GM23248 (cell line): Measurements from ENCODE around the gene TGFBI. TPM values are rescaled to one million over a fixed set of nuclear protein-coding genes. Genes with fewer than 3 reads are reported as not detected.

Experiments used
- DNase-seq: peaks from one replicate; pipeline ENCODE4 v3.0.0-alpha.2; 2015
- H2AFZ ChIP-seq: fragments of 200-600 bp; sonication (generic); 2 replicates; pipeline ENCODE4 v1.6.1; 2016; ENCODE audit warnings: antibody characterized with exemption
- H3F3A ChIP-seq: fragments of 200-600 bp; sonication (generic); 2 replicates; pipeline ENCODE4 v1.6.1; 2016; ENCODE audit warnings: mild to moderate bottlenecking, antibody characterized with exemption, mixed run types; ENCODE audit not compliant: insufficient read depth
- H3K27ac ChIP-seq: fragments of 200-600 bp; sonication (generic); 2 replicates; pipeline ENCODE4 v1.5.1; 2016; ENCODE audit warnings: mild to moderate bottlenecking
- H3K27me3 ChIP-seq: fragments of 200-600 bp; sonication (generic); replicated peaks from 2 replicates; pipeline ENCODE4 v1.6.1; 2016; ENCODE audit warnings: mild to moderate bottlenecking; ENCODE audit not compliant: insufficient read depth
- H3K36me3 ChIP-seq: fragments of 200-600 bp; sonication (generic); 2 replicates; pipeline ENCODE4 v1.6.1; 2016; ENCODE audit warnings: low read depth, mild to moderate bottlenecking
- H3K4me1 ChIP-seq: fragments of 200-600 bp; sonication (generic); 2 replicates; pipeline ENCODE4 v1.6.1; 2016; ENCODE audit warnings: mild to moderate bottlenecking; ENCODE audit not compliant: insufficient read depth
- H3K4me2 ChIP-seq: fragments of 200-600 bp; sonication (generic); one replicate; pipeline ENCODE4 v1.6.1; 2016; ENCODE audit warnings: mild to moderate bottlenecking; ENCODE audit not compliant: unreplicated experiment
- H3K4me3 ChIP-seq: fragments of 200-600 bp; sonication (generic); 2 replicates; pipeline ENCODE4 v1.5.1; 2016; ENCODE audit warnings: mild to moderate bottlenecking
- H3K79me2 ChIP-seq: fragments of 200-600 bp; sonication (generic); 2 replicates; pipeline ENCODE4 v1.6.1; 2016; ENCODE audit warnings: mild to moderate bottlenecking; ENCODE audit not compliant: insufficient read depth
- H3K9ac ChIP-seq: fragments of 200-600 bp; sonication (generic); 2 replicates; pipeline ENCODE4 v1.6.1; 2016; ENCODE audit warnings: mild to moderate bottlenecking
- H3K9me2 ChIP-seq: fragments of 200-600 bp; sonication (generic); 2 replicates; pipeline ENCODE4 v1.6.1; 2016; ENCODE audit warnings: mixed run types, mild to moderate bottlenecking, moderate library complexity; ENCODE audit not compliant: insufficient read depth
- H3K9me3 ChIP-seq: fragments of 200-600 bp; sonication (generic); one replicate; pipeline ENCODE4 v1.6.1; 2017; ENCODE audit warnings: low read depth
- H4K20me1 ChIP-seq: fragments of 200-600 bp; sonication (generic); 2 replicates; pipeline ENCODE4 v1.6.0; 2016; ENCODE audit not compliant: insufficient read depth
- EZH2 ChIP-seq: fragments of 200-600 bp; sonication (generic); IDR thresholded peaks from 2 replicates; pipeline ENCODE4 v1.6.1; 2018; ENCODE audit warnings: antibody characterized with exemption, mild to moderate bottlenecking; ENCODE audit not compliant: insufficient read depth, poor library complexity, severe bottlenecking
- EZH2phosphoT487 ChIP-seq: fragments of 200-600 bp; sonication (generic); IDR thresholded peaks from 2 replicates; pipeline ENCODE4 v1.6.1; 2018; ENCODE audit warnings: antibody characterized with exemption, moderate library complexity, mild to moderate bottlenecking, low read depth; ENCODE audit not compliant: insufficient read depth
- WGBS, 2 experiments: methylation state at CpG; one replicate each; pipeline ENCODE4 v1.1.6; 2015 to 2017; ENCODE audit warnings: low lambda C conversion rate in 2 of 2, low coverage in 1 of 2; ENCODE audit errors: missing lambda C conversion rate in 2 of 2; 5-methylcytosine and 5-hydroxymethylcytosine counted together
- in situ Hi-C: fragments of 300-500 bp; cut with MboI; formaldehyde crosslinking; loops from 2 replicates; pipeline ENCODE4 v1.15.0; 2020
- polyA plus RNA-seq: library from polyadenylated mRNA; unstranded; fragments of >200 nt; fragmentation: Nextera tagmentation; extraction: Ambion mirVana; gene quantifications from 2 replicates; pipeline ENCODE4 v1.2.1, GENCODE V29; 2016
- total RNA-seq: library from RNA; depleted of rRNA; stranded (reverse); fragments of >200 nt; shearing (Covaris generic); gene quantifications from 2 replicates; pipeline ENCODE4 v1.2.3, GENCODE V29; 2014

Gene TGFBI
- total and polyA plus RNA-seq, 2 experiments from 2014 or later = 7,109 to 7,159 TPM

GRCh38 chr5:136104306-136104965 lies 75.6 kb downstream of the TGFBI start:
- Histone ChIP-seq H3K4me2 (no peak overlapping the region), H3K4me3 (no peak overlapping the region), H3K9ac (no peak overlapping the region), H3K36me3 (no peaks in the 10 kb centered on the region), H3K27me3 (no peaks in the 10 kb centered on the region), H3K4me1 (no peaks in the 10 kb centered on the region), H3K79me2 (no peaks in the 10 kb centered on the region), H4K20me1 (no peaks in the 10 kb centered on the region), H2AFZ (no peak overlapping the region), H3F3A (no peaks in the 10 kb centered on the region), H3K9me3 (no peaks in the 10 kb centered on the region), H3K27ac (no peak overlapping the region), H3K9me2 (no peaks in the 10 kb centered on the region)
- TF ChIP-seq EZH2 = no peak
- TF ChIP-seq EZH2phosphoT487 = no peak
- WGBS, 2 experiments = 72 to 75% methylated on average over 8 of the region's 8 CpGs
- in situ Hi-C loops = no loop called here
- no peak for DNase-seq

DNA sequence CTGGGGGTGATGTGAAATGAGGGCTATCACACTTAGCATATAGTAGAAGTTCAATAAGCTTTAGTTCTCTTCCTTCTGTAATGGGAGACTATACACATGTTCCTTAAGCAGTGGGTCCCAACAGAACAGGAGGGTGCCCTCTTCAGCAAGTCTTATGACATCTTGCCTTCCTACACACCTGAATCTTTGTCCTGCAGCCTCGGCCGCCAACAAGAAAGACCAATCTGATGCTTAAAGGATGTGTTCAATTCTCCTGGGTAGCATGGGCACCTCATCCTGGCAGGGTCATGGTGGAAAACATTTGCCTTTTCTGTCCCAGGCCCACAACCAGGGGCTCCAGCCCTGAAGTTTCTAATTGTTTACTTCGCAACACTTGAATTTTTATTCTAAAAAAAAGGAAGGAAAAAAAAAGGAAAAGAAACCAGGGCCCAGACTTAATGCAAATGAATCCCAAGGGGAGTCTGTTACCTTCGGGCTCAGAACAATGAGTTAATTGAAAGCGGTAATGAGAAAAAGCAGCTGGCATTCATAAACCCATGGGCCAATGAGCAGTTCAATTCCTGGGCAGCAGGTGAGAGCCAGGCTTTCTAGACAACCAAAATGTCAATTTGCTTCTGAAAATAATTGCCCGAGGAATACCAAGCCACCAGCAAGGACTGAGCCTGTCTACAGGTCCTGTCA lies 77.7 kb downstream of the TGFBI start:
- Histone ChIP-seq H3K79me2 (no peaks in the 10 kb centered on the region), H3K27ac (no peak overlapping the region), H4K20me1 (no peaks in the 10 kb centered on the region), H3F3A (no peaks in the 10 kb centered on the region), H3K27me3 (no peaks in the 10 kb centered on the region), H3K36me3 (no peaks in the 10 kb centered on the region), H3K4me3 (no peak overlapping the region), H3K9ac (no peak overlapping the region), H3K9me2 (no peaks in the 10 kb centered on the region), H3K4me1 (no peaks in the 10 kb centered on the region), H3K4me2 (no peak overlapping the region), H3K9me3 (no peaks in the 10 kb centered on the region), H2AFZ (no peak overlapping the region)
- in situ Hi-C loops = no loop called here
- WGBS, 2 experiments = 78 to 81% methylated on average over 6 of the region's 6 CpGs
- TF ChIP-seq EZH2phosphoT487 (no peak), EZH2 (no peak)
- DNase-seq = no peak

- DNase-seq = no peak
- Histone ChIP-seq H2AFZ (no peak overlapping the region), H3K79me2 (no peaks in the 10 kb centered on the region), H3K4me3 (no peak overlapping the region), H3K9ac (no peak overlapping the region), H4K20me1 (no peaks in the 10 kb centered on the region), H3K27ac (no peak overlapping the region), H3F3A (no peaks in the 10 kb centered on the region), H3K9me2 (no peaks in the 10 kb centered on the region), H3K4me1 (no peaks in the 10 kb centered on the region), H3K4me2 (no peak overlapping the region), H3K27me3 (no peaks in the 10 kb centered on the region), H3K36me3 (no peaks in the 10 kb centered on the region), H3K9me3 (no peaks in the 10 kb centered on the region)
- 37 to 38% methylated on average over 2 of the region's 2 CpGs for WGBS, 2 experiments
- in situ Hi-C loops = no loop called here
- TF ChIP-seq EZH2phosphoT487 (no peak), EZH2 (no peak)
Measured at GRCh38 chr5:136108180-136108611, 79.4 kb downstream of the TGFBI start.

DNA sequence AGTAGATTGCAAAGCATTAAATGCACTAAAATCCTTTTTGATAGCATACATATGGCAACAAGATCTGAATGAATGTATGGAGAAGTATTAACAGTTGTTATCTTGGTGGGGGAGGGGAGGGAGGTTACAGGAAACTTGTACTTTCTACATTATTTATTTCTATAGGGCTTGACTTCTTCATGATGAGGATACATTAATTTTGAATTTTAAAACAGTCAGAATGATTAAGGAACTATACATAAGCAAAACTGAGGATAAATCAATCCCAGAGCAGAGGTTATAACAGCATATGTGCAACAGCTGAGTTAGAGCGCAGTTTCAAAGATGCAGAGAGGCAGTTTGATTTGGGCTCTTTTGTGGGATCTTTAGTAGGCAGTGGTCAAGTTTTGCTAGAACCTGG lies 80.0 kb downstream of the TGFBI start:
- Histone ChIP-seq H3K36me3 (no peaks in the 10 kb centered on the region), H3K27ac (no peak overlapping the region), H3K79me2 (no peaks in the 10 kb centered on the region), H3K9me3 (no peaks in the 10 kb centered on the region), H3F3A (no peaks in the 10 kb centered on the region), H2AFZ (no peak overlapping the region), H3K9ac (no peak overlapping the region), H3K9me2 (no peaks in the 10 kb centered on the region), H3K27me3 (no peaks in the 10 kb centered on the region), H4K20me1 (no peaks in the 10 kb centered on the region), H3K4me1 (no peaks in the 10 kb centered on the region), H3K4me3 (no peak overlapping the region), H3K4me2 (no peak overlapping the region)
- WGBS, 2 experiments = 96 to 100% methylated on average over 1 of the region's 1 CpG
- in situ Hi-C loops = no loop called here
- no peak for DNase-seq
- TF ChIP-seq EZH2phosphoT487 (no peak), EZH2 (no peak)
